ENCODE measurements around the gene BIRC7.

BIRC7 gene

DNA sequence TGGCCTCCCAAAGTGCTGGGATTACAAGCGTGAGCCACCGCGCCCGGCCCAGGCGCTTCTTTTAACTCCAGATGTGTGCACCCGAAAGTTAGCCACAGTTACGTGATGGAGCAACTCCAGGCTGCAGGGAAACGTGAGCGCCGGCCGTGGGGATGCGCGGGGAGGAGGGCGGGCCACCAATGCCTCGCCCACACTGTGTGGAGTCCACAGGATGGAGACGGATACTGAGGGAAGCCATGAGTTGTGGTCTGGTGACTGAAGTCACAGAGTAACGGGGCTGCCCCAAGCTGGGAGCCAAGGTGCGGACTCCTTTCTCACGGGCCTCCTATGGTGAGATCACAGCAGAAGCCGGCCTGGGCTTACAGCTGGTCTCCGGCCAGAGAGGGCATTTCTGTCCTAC, 43.0 kb upstream of the BIRC7 start:
- H3K27me3 ChIP-seq (replicated peaks; ENCODE audit: control insufficient read depth, insufficient read depth, low read length): peaks cover 7% of the 10 kb centered on the region
- H3K4me3 ChIP-seq (ENCODE audit: low read length): no peak overlapping the region
- DNase-seq (ENCODE audit: low read depth): no peak
- peaks cover 19% of the 10 kb centered on the region for H3K36me3 ChIP-seq (ENCODE audit: control insufficient read depth, insufficient read depth, low read length, severe bottlenecking)
- no peak overlapping the region for H3K9ac ChIP-seq (ENCODE audit: low read length)
- no peaks in the 10 kb centered on the region for H3K9me3 ChIP-seq (ENCODE audit: control insufficient read depth, low read length)
- peaks cover 11% of the 10 kb centered on the region for H3K4me1 ChIP-seq (ENCODE audit: control insufficient read depth, insufficient read depth, low read length)

DNA sequence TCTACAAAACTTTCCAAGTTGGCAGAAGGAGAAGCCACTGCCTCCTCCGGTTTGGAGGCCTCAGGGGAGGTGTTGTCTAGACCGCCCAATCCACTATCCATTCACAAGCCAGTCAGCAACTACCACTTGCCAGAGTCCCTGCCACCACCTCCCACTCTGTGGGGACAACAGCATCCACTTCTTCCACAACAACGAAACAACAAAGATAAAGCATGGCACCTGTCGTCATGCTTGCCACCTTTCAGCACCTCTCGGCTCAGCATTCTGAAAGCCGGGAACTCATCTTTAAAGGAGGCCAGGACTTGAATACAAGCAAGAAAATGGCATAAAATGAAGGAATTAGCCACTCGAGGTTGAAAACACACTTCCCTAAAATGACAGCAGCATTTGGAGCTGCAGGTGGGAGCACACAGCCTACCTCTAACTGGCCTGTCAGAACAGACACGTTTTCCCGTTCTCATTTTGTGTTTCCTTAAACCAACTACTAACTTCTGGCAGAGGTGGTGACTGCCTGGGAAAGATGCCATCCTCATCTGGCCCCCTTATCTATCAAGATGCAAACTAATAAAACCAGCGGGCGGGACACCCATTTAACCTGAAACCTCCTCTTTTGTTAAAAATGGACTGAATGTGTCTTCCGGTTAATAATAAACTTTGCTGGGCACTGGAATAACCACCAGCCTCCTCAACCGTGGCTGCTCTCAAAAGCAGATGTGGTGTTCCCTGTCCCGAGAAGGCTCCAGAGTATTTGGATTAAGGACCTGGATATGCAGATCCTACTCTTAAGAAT, 41.5 kb upstream of the BIRC7 start:
- Histone ChIP-seq H3K36me3 (ENCODE audit: control insufficient read depth, insufficient read depth, low read length, severe bottlenecking) (peaks cover 21% of the 10 kb centered on the region), H3K9ac (ENCODE audit: low read length) (no peak overlapping the region), H3K4me1 (ENCODE audit: control insufficient read depth, insufficient read depth, low read length) (peaks cover 20% of the 10 kb centered on the region), H3K27me3 (replicated peaks; ENCODE audit: control insufficient read depth, insufficient read depth, low read length) (peaks cover 1% of the 10 kb centered on the region), H3K9me3 (ENCODE audit: control insufficient read depth, low read length) (no peaks in the 10 kb centered on the region), H3K4me3 (ENCODE audit: low read length) (no peak overlapping the region)
- no peak for DNase-seq (ENCODE audit: low read depth)

DNA sequence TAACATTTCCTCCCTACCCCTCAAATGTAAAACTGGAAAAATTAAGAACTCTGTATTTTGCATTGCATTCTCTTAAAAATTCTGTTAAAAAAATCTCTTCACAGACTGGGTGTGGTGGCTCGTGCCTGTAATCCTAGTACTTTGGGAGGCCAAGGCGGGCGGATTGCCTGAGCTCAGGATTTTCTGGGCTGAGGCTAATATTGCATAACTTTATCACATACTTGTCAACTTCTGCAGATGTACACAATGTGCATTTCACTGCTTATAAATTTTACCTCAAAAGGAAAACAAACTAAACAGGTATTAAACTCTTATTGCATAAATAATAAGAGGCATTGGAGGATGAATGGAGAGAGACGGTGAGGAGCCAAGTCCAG, 40.9 kb upstream of the BIRC7 start:
- no peaks in the 10 kb centered on the region for H3K9me3 ChIP-seq (ENCODE audit: control insufficient read depth, low read length)
- no peak for DNase-seq (ENCODE audit: low read depth)
- H3K27me3 ChIP-seq (replicated peaks; ENCODE audit: control insufficient read depth, insufficient read depth, low read length): no peaks in the 10 kb centered on the region
- H3K4me1 ChIP-seq (ENCODE audit: control insufficient read depth, insufficient read depth, low read length): peaks cover 20% of the 10 kb centered on the region
- no peak overlapping the region for H3K4me3 ChIP-seq (ENCODE audit: low read length)
- H3K9ac ChIP-seq (ENCODE audit: low read length): no peak overlapping the region
- peaks cover 21% of the 10 kb centered on the region for H3K36me3 ChIP-seq (ENCODE audit: control insufficient read depth, insufficient read depth, low read length, severe bottlenecking)

DNA sequence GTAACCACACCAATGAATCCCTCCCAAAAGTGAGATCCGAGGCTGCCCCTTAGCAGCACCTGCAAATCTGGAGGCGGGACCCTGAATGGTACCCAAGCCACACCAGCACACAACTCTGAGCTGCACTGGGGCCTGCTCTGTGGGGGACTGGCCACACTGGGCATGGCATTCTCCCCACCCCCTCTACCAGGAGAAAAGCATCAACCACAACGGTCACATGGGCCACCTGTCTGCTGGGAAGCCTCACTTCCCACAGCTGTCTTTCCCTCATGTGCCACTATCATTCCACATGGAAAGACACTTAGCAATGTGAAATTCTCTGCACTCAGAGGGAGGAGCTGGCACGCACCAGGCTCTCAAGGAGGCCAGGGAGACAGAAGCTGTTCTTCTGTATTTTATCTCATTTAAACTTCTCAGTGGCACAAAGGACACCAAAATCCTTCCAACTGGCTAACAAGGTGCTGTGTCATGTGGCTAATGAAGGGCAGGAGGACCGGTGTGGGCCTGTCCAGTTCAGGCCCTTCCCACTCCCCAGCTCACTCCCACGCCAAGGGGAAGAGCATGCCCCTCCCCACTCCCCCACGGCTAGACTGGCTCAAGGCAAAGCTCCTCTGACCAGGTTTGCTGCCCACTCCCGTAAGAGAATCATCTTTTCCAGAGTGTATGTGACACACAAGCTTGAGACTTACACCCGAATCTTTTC, 38.8 kb upstream of the BIRC7 start:
- DNase-seq (ENCODE audit: low read depth): no peak
- Histone ChIP-seq H3K9ac (ENCODE audit: low read length) (no peak overlapping the region), H3K27me3 (replicated peaks; ENCODE audit: control insufficient read depth, insufficient read depth, low read length) (no peaks in the 10 kb centered on the region), H3K4me1 (ENCODE audit: control insufficient read depth, insufficient read depth, low read length) (peaks cover 20% of the 10 kb centered on the region), H3K4me3 (ENCODE audit: low read length) (no peak overlapping the region), H3K36me3 (ENCODE audit: control insufficient read depth, insufficient read depth, low read length, severe bottlenecking) (peaks cover 33% of the 10 kb centered on the region), H3K9me3 (ENCODE audit: control insufficient read depth, low read length) (no peaks in the 10 kb centered on the region)

DNA sequence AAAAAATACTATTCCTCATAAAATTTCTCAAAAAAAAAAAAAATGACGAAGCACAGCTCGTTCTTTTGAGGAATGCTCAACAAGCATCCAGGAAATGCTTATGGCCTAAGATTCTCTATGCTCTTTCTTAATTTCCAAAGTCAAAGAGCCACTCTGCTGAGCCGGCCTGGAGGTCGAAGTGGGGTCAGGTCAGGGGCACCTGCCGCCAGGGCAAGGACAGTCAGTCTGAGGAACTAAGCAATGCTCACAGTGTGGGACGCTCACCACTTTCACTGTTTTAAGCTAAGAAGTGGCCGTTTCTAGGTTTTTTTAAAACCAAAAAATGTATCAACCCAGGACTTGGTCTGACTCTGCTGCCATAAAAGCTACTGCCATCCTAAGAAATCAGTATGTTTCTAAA, 37.1 kb upstream of the BIRC7 start:
- Histone ChIP-seq H3K27me3 (replicated peaks; ENCODE audit: control insufficient read depth, insufficient read depth, low read length) (no peaks in the 10 kb centered on the region), H3K9ac (ENCODE audit: low read length) (no peak overlapping the region), H3K4me3 (ENCODE audit: low read length) (no peak overlapping the region), H3K9me3 (ENCODE audit: control insufficient read depth, low read length) (no peaks in the 10 kb centered on the region), H3K4me1 (ENCODE audit: control insufficient read depth, insufficient read depth, low read length) (peaks cover 20% of the 10 kb centered on the region), H3K36me3 (ENCODE audit: control insufficient read depth, insufficient read depth, low read length, severe bottlenecking) (peaks cover 50% of the 10 kb centered on the region)
- DNase-seq (ENCODE audit: low read depth): no peak

DNA sequence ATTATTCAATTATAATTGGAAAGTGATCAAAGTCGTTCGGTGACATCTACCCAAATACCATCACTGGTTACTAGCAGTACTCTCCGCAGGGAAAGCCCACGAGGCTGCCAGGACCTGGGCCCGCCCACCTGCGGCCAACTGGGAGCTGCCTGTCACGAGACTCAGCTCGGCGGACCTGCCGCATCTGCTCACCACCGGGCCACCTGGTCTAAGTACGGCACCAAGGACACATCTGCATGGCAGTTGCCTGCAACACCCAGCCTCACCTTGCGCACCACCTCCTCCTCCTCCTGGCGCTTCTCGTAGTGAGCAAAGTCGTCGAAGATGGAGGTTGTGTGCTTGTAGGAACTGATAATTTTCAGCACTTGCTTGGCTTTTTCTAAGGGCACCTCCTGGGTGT, 33.7 kb upstream of the BIRC7 start:
- H3K9ac ChIP-seq (ENCODE audit: low read length): no peak overlapping the region
- H3K27me3 ChIP-seq (replicated peaks; ENCODE audit: control insufficient read depth, insufficient read depth, low read length): no peaks in the 10 kb centered on the region
- DNase-seq (ENCODE audit: low read depth): no peak
- peaks cover 62% of the 10 kb centered on the region for H3K36me3 ChIP-seq (ENCODE audit: control insufficient read depth, insufficient read depth, low read length, severe bottlenecking)
- H3K9me3 ChIP-seq (ENCODE audit: control insufficient read depth, low read length): no peaks in the 10 kb centered on the region
- no peak overlapping the region for H3K4me3 ChIP-seq (ENCODE audit: low read length)
- H3K4me1 ChIP-seq (ENCODE audit: control insufficient read depth, insufficient read depth, low read length): peaks cover 16% of the 10 kb centered on the region

DNA sequence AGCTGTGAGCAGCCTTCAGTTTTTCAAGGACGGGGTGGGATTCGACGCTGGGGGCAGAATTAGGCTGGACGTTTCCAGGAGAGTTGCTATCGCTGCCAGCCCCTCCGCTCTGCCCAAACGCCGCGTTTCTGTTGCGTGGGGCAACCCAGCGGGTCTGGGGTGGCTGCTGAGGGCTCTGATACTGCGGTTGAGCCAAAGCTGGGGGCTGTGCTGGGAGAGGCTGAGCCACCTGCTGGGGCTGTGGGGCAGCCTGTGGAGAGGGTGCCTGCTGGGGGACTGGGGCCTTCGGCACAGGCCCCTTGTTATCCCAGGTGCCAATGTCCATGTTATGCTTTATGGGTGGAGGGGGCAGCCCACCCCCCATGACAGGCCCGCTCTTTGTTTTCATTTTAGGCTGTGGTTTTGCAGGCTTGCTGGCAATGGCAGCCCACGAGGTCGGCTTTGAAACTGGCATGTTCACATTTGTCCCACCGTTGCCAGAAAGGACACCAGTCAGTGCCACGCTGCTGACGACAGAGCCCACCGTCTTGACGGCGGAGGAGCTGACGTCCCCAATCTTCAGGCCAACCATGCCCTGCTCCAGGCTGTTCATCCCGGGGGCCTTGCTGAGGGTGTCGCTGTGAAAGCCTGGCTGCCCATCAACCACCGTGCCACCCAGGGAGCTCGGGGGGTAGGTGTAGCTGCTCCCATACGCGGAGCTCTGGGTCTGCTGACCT, 32.7 kb upstream of the BIRC7 start:
- Histone ChIP-seq H3K4me3 (ENCODE audit: low read length) (no peak overlapping the region), H3K27me3 (replicated peaks; ENCODE audit: control insufficient read depth, insufficient read depth, low read length) (no peaks in the 10 kb centered on the region), H3K9ac (ENCODE audit: low read length) (no peak overlapping the region), H3K36me3 (ENCODE audit: control insufficient read depth, insufficient read depth, low read length, severe bottlenecking) (peaks cover 63% of the 10 kb centered on the region), H3K9me3 (ENCODE audit: control insufficient read depth, low read length) (no peaks in the 10 kb centered on the region), H3K4me1 (ENCODE audit: control insufficient read depth, insufficient read depth, low read length) (peaks cover 12% of the 10 kb centered on the region)
- no peak for DNase-seq (ENCODE audit: low read depth)

DNA sequence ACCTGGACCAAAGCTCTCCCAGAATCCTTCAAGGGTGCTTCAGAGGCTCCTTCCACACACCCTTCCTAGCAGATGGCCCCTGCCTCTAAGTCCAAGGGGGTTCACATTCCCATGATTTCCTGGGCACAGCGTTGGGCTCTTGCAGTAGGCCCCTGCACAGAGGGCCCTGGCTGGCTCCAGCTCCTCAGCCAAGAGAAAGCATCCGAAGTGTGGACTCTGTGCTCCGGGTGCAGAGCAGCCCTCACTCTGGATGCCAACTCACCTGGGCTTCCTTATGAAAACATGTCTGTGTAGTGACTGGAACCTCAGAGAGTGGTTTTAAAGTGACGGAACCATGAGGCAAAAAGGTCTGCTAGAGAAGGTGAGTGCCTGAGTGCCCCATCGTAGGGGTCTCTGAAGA, 31.3 kb upstream of the BIRC7 start:
- no peak for DNase-seq (ENCODE audit: low read depth)
- Histone ChIP-seq H3K27me3 (replicated peaks; ENCODE audit: control insufficient read depth, insufficient read depth, low read length) (no peaks in the 10 kb centered on the region), H3K36me3 (ENCODE audit: control insufficient read depth, insufficient read depth, low read length, severe bottlenecking) (peaks cover 75% of the 10 kb centered on the region), H3K4me1 (ENCODE audit: control insufficient read depth, insufficient read depth, low read length) (peaks cover 3% of the 10 kb centered on the region), H3K4me3 (ENCODE audit: low read length) (no peak overlapping the region), H3K9me3 (ENCODE audit: control insufficient read depth, low read length) (no peaks in the 10 kb centered on the region), H3K9ac (ENCODE audit: low read length) (no peak overlapping the region)

DNA sequence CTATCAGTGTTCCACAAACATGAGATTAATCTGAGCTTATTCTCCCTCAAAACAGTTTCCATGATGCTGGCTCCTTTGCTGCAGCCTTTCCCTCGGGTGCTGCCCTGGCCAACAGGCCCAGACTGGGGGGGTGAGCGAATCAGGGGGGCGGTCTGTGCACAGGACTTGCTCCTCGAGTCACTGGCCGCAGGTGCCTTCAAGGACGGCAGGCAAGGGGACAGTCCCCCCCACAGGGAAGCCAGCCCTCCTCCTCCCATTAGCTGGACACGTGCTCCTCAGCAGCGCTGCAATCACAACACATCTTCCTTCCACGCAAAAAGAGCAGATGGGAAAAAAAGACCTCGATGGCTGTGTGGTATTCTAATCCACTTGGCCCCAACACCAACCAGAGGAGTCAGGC, 29.8 kb upstream of the BIRC7 start:
- Histone ChIP-seq H3K9ac (ENCODE audit: low read length) (no peak overlapping the region), H3K36me3 (ENCODE audit: control insufficient read depth, insufficient read depth, low read length, severe bottlenecking) (peaks cover 83% of the 10 kb centered on the region)
- DNase-seq (ENCODE audit: low read depth): no peak

DNA sequence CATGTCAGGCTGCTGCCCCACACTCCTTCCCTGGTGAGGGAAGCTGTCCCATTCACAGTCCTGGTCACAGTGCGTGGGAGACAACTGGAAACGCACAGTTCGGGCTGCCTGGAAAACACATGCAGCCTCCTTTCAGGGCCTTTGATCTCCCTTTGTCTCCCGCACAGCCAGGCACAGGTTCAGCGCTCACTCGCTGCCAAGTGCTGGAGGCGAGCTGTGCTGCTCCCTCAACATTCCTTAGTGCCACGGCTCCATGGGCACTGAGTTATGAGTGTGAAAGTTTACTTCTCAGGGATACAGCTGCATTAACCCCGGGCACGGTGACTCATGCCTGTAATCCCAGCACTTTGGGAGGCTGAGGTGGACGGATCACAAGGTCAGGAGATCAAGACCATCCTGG, 28.8 kb upstream of the BIRC7 start:
- Histone ChIP-seq H3K9me3 (ENCODE audit: control insufficient read depth, low read length) (no peaks in the 10 kb centered on the region), H3K9ac (ENCODE audit: low read length) (no peak overlapping the region), H3K4me1 (ENCODE audit: control insufficient read depth, insufficient read depth, low read length) (peaks cover 3% of the 10 kb centered on the region), H3K27me3 (replicated peaks; ENCODE audit: control insufficient read depth, insufficient read depth, low read length) (no peaks in the 10 kb centered on the region), H3K36me3 (ENCODE audit: control insufficient read depth, insufficient read depth, low read length, severe bottlenecking) (peaks cover 86% of the 10 kb centered on the region), H3K4me3 (ENCODE audit: low read length) (no peak overlapping the region)
- no peak for DNase-seq (ENCODE audit: low read depth)

More for the DNA sequence above, 29.8 kb upstream of the BIRC7 start:
- Histone ChIP-seq H3K4me3 (ENCODE audit: low read length) (no peak overlapping the region), H3K4me1 (ENCODE audit: control insufficient read depth, insufficient read depth, low read length) (peaks cover 3% of the 10 kb centered on the region), H3K27me3 (replicated peaks; ENCODE audit: control insufficient read depth, insufficient read depth, low read length) (no peaks in the 10 kb centered on the region), H3K9me3 (ENCODE audit: control insufficient read depth, low read length) (no peaks in the 10 kb centered on the region)

DNA sequence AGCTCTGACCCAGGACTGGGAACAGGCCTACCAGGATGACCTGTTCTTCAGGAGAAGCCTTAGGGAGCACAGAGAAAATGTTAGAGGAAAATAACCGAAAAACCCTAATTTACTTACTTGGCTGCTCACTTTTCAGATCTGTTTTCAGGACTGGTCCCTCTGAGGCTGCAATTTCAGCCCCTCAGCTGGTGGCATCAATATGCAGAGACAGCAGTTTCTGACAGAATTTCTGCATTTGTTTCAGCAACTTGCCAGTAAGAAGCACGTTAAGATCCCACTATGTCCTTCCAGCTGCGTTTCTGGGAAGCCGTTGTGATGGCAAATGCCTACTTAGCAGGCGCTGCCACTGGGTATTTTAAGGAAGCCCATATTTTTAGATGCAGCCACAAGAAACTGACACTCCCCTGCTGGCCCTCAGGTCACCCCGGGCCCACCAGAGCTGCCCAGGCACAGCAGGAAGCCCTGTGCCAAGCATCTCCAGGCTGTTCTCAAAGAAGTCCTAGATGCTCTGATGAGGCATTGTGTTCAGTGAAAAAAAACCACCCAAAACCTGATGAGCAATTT, 27.3 kb upstream of the BIRC7 start:
- H3K4me3 ChIP-seq (ENCODE audit: low read length): no peak overlapping the region
- no peaks in the 10 kb centered on the region for H3K9me3 ChIP-seq (ENCODE audit: control insufficient read depth, low read length)
- H3K4me1 ChIP-seq (ENCODE audit: control insufficient read depth, insufficient read depth, low read length): peaks cover 15% of the 10 kb centered on the region
- no peaks in the 10 kb centered on the region for H3K27me3 ChIP-seq (replicated peaks; ENCODE audit: control insufficient read depth, insufficient read depth, low read length)
- peak overlapping the region; percentile 5 for H3K9ac ChIP-seq (ENCODE audit: low read length)
- no peak for DNase-seq (ENCODE audit: low read depth)
- H3K36me3 ChIP-seq (ENCODE audit: control insufficient read depth, insufficient read depth, low read length, severe bottlenecking): peaks cover 86% of the 10 kb centered on the region

Measured in adipocyte (in vitro differentiated cells).